ENCODE results near the gene TMEM191B.
"Not testable (repeated sequence)": the region's sequence is repeated elsewhere in the genome, so short reads cannot be mapped to it uniquely, and the experiment has no call there.

- not testable (repeated sequence) for TF ChIP-seq CTCF, POLR2AphosphoS5 (IDR thresholded peaks at IDR 0.05)
These were observed 25.4 kb downstream of the TMEM191B start for GRCh38 chr22:18552839-18553597.
